AG04449 (cell line): ENCODE results near the gene BCR.

Experiments used
- CTCF ChIA-PET: fragments of 350-600 bp; formaldehyde crosslinking; extraction: SDS; loops from one replicate; lab custom pipeline; 2021; ENCODE audit warnings: antibody characterized with exemption; lab: Yijun Ruan, JAX
- POLR2A ChIA-PET: fragments of 400-600, 350-600 bp; formaldehyde crosslinking; extraction: SDS; loops from one replicate; lab custom pipeline; 2020; ENCODE audit warnings: antibody characterized with exemption, inconsistent platforms; lab: Yijun Ruan, JAX
- DNase-seq: peaks from one replicate; pipeline ENCODE4 v3.0.0-alpha.2; 2010; ENCODE audit warnings: low read depth, low spot score
- H3K4me3 ChIP-seq: 2 replicates; pipeline ENCODE4 v1.5.1; 2011; ENCODE audit warnings: low read depth, mild to moderate bottlenecking, control low read depth, low read length
- CTCF ChIP-seq: IDR thresholded peaks from one replicate; pipeline ENCODE4 v1.5.1; 2011; ENCODE audit warnings: mild to moderate bottlenecking, moderate library complexity, low read length, control low read depth, inconsistent platforms; ENCODE audit not compliant: insufficient read depth; ENCODE audit errors: missing control alignments

Gene BCR

GRCh38 chr22:23202812-23203451 lies 22.6 kb downstream of the BCR start:
- H3K4me3 ChIP-seq, result no peak overlapping the region
- CTCF ChIA-PET, result interaction anchor here (1.2 kb wide), 1 partner anchor 87 kb away, joined by 5 read pairs; no protein-coding TSS in a partner anchor
- TF ChIP-seq CTCF, result no peak
- POLR2A ChIA-PET, result no interaction called here
- no peak for DNase-seq

- ChIA-PET POLR2A (interaction anchor here (0.7 kb wide), 1 partner anchor 10 kb away, joined by 5 read pairs; no protein-coding TSS in a partner anchor), CTCF (no interaction called here)
- no peak for DNase-seq
- no peak for TF ChIP-seq CTCF
- no peak overlapping the region for H3K4me3 ChIP-seq
Observed at GRCh38 chr22:23203452-23204124, 23.3 kb downstream of the BCR start.

- CTCF ChIA-PET, result no interaction called here
- no peak for DNase-seq
- POLR2A ChIA-PET, result interaction anchor here (0.7 kb wide), 1 partner anchor 11 kb away, joined by 5 read pairs; no protein-coding TSS in a partner anchor
- H3K4me3 ChIP-seq, result no peak overlapping the region
- no peak for TF ChIP-seq CTCF
Observed at GRCh38 chr22:23204125-23204488, 23.8 kb downstream of the BCR start.

- DNase-seq, result no peak
- TF ChIP-seq CTCF, result no peak
- ChIA-PET CTCF (no interaction called here), POLR2A (interaction anchor here (0.7 kb wide), 1 partner anchor 11 kb away, joined by 5 read pairs; no protein-coding TSS in a partner anchor)
- no peak overlapping the region for H3K4me3 ChIP-seq
Observed at GRCh38 chr22:23204541-23205157, 24.3 kb downstream of the BCR start.

- no peak for DNase-seq
- ChIA-PET POLR2A (interaction anchor here (1.0 kb wide), 1 partner anchor 19 kb away, joined by 4 read pairs; no protein-coding TSS in a partner anchor), CTCF (interaction anchor here (0.5 to 1.5 kb wide), 4 partner anchors 10 to 37 kb away, joined by 3 to 4 read pairs (median 3); partner anchors contain the start of gene BCR)
- no peak overlapping the region for H3K4me3 ChIP-seq
- no peak for TF ChIP-seq CTCF
Observed at GRCh38 chr22:23205339-23206049, 25.2 kb downstream of the BCR start.
